Peyer's patch (tissue), 4 donors: ENCODE results near the gene APEH. TPM values are rescaled to one million over a fixed set of nuclear protein-coding genes. Genes with fewer than 3 reads are reported as not detected.

Experiments
- DNase-seq, 3 donors: peaks; one replicate each; pipeline ENCODE4 v3.0.0-alpha.2; 2017 to 2019
- H3K27ac ChIP-seq, 4 donors: fragments of 200-600 bp; sonication (generic); one replicate each; pipeline ENCODE4 v1.5.1; 2016 to 2019
- H3K27me3 ChIP-seq, 2 donors: fragments of 200-600 bp; sonication (generic); one replicate each; pipeline ENCODE4 v1.5.1; 2019
- H3K36me3 ChIP-seq, 3 donors: fragments of 200-600 bp; sonication (generic); one replicate each; pipeline ENCODE4 v1.5.1; 2016 to 2019
- H3K4me1 ChIP-seq, 4 donors: fragments of 200-600 bp; sonication (generic); one replicate each; pipeline ENCODE4 v1.5.1; 2016 to 2019
- H3K4me3 ChIP-seq, 4 donors: fragments of 200-600 bp; sonication (generic); 1 replicate in 3 of 4; 2 replicates in 1 of 4; pipeline ENCODE4 v1.5.1; 2016 to 2019; ENCODE audit warnings: mild to moderate bottlenecking in 1 of 4
- H3K9me3 ChIP-seq, 4 donors: fragments of 200-600 bp; sonication (generic); one replicate each; pipeline ENCODE4 v1.5.1; 2016 to 2019; ENCODE audit warnings: mild to moderate bottlenecking in 1 of 4
- CTCF ChIP-seq, 6 experiments: fragments of 450-650 bp in 4 of 6; fragments of 200-600 bp in 2 of 6; sonication (generic) in 1 of 6; IDR thresholded peaks; one replicate each; pipeline ENCODE4 v1.5.1; 2017 to 2019; ENCODE audit warnings: antibody characterized with exemption in 6 of 6, mild to moderate bottlenecking in 3 of 6, moderate library complexity in 1 of 6
- POLR2A ChIP-seq, 2 donors: fragments of 450-650 bp; IDR thresholded peaks; one replicate each; pipeline ENCODE4 v1.5.1; 2017; ENCODE audit warnings: antibody characterized with exemption in 2 of 2, mild to moderate bottlenecking in 2 of 2, moderate library complexity in 2 of 2
- total RNA-seq, 4 donors: library from RNA; depleted of rRNA; stranded (reverse); fragments of >200 nt; gene quantifications; one replicate each; pipeline ENCODE4 v1.1.0, GENCODE V29; 2016

APEH gene
- total RNA-seq, 4 donors from 2014 or later: 99.0 to 170 (median 119) TPM

- H3K4me3 ChIP-seq: peak overlapping the region; percentile 73 to 95 (median 90)
Observed at GRCh38 chr3:49674497-49674983, 389 bp downstream of the APEH start.

GRCh38 chr3:49675912-49676311, 1.8 kb downstream of the APEH start:
- Histone ChIP-seq H3K9me3 (no peaks in the 10 kb centered on the region), H3K27me3 (no peaks in the 10 kb centered on the region), H3K27ac (no peak overlapping the region), H3K36me3 (peaks cover 0 to 54% (median 0%) of the 10 kb centered on the region in 3 donors), H3K4me3 (no peak overlapping the region), H3K4me1 (peaks cover 0 to 17% (median 6%) of the 10 kb centered on the region in 4 donors)
- DNase-seq: no peak
- no peak for TF ChIP-seq POLR2A (IDR thresholded peaks at IDR 0.05)
- no peak for TF ChIP-seq CTCF (IDR thresholded peaks at IDR 0.05)

More at GRCh38 chr3:49674497-49674983, 389 bp downstream of the APEH start:
- H3K4me1 ChIP-seq: peaks cover 0 to 17% (median 6%) of the 10 kb centered on the region in 4 donors
- no peaks in the 10 kb centered on the region for H3K27me3 ChIP-seq
- TF ChIP-seq POLR2A (IDR thresholded peaks at IDR 0.05) (no peak), CTCF (IDR thresholded peaks at IDR 0.05) (peak in 1 of 6 experiments; percentile 6)
- peaks cover 0 to 40% (median 0%) of the 10 kb centered on the region in 3 donors for H3K36me3 ChIP-seq
- DNase-seq: peak in 1 of 3 donors; percentile 23
- H3K9me3 ChIP-seq: no peaks in the 10 kb centered on the region
- peak overlapping the region; percentile 80 to 95 (median 94) for H3K27ac ChIP-seq

- H3K36me3 ChIP-seq: peaks cover 0 to 88% (median 0%) of the 10 kb centered on the region in 3 donors
- H3K27ac ChIP-seq: no peak overlapping the region
- no peak for TF ChIP-seq POLR2A (IDR thresholded peaks at IDR 0.05)
- TF ChIP-seq CTCF (IDR thresholded peaks at IDR 0.05): no peak
Observed at GRCh38 chr3:49680493-49681231, 6.5 kb downstream of the APEH start.

GRCh38 chr3:49681232-49681522, 7.0 kb downstream of the APEH start:
- TF ChIP-seq POLR2A (IDR thresholded peaks at IDR 0.05): no peak
- Histone ChIP-seq H3K27ac (no peak overlapping the region), H3K36me3 (peaks cover 0 to 83% (median 0%) of the 10 kb centered on the region in 3 donors), H3K9me3 (no peaks in the 10 kb centered on the region), H3K27me3 (no peaks in the 10 kb centered on the region), H3K4me1 (peaks cover 0 to under 1% (median 0%) of the 10 kb centered on the region in 4 donors), H3K4me3 (no peak overlapping the region)
- no peak for DNase-seq

More at GRCh38 chr3:49680493-49681231, 6.5 kb downstream of the APEH start:
- H3K4me1 ChIP-seq: peaks cover 0 to 1% (median 0%) of the 10 kb centered on the region in 4 donors
- no peaks in the 10 kb centered on the region for H3K9me3 ChIP-seq
- DNase-seq: no peak
- H3K27me3 ChIP-seq: no peaks in the 10 kb centered on the region
- no peak overlapping the region for H3K4me3 ChIP-seq

GRCh38 chr3:49681543-49681942, 7.4 kb downstream of the APEH start:
- DNase-seq: no peak
- peaks cover 0 to 79% (median 0%) of the 10 kb centered on the region in 3 donors for H3K36me3 ChIP-seq

More at GRCh38 chr3:49681543-49681942, 7.4 kb downstream of the APEH start:
- H3K4me3 ChIP-seq: no peak overlapping the region
- no peak for TF ChIP-seq CTCF (IDR thresholded peaks at IDR 0.05)
- no peak for TF ChIP-seq POLR2A (IDR thresholded peaks at IDR 0.05)
- peaks cover 0 to 4% (median 0%) of the 10 kb centered on the region in 4 donors for H3K4me1 ChIP-seq
- no peak overlapping the region for H3K27ac ChIP-seq
- H3K9me3 ChIP-seq: no peaks in the 10 kb centered on the region
- no peaks in the 10 kb centered on the region for H3K27me3 ChIP-seq
